ENCODE measurements around the gene TMEM185B.

DNA sequence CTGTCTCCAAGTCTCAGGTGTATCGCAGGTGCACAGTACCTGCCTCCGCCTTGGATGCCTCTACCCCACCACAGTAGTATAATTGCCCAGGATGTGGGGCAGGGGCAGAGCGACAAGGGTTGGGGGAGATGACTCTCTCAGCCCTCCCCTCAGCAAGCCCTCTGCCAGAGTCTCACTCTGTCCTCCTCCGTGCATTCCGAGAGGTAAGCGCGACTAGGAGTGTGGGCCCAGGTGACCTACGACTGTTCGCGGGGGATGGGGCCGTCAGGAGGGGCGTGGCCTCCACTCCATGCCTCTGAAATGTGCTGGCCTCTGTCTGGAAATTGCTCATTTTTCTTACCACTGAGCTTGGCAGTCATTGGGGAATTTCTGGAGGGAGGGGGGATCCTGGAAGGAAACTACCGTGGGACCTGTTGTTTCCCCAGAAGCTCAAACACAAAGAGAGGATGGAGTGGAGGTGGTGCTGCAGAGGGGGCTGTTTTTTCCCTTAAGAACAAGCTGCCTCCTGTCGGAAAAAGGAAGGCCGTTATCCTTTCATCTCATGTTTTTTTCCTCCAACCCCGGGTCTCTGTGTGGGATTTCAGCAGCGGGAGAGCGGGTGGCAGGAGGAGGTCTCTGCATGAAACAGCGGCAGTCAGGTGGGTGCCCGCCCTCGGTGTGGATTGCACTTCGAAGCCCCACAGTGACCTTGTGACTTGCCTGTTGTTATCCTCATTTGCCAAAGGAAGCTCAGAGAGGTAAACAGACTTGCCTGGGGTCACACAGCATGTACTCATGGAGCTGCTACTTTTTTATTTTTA is 16.5 kb upstream of the TMEM185B start:
- TF ChIP-seq EZH2phosphoT487 (IDR thresholded peaks at IDR 0.05; ENCODE audit: insufficient read depth, low read depth) (no peak), EZH2 (IDR thresholded peaks at IDR 0.05; ENCODE audit: insufficient read depth, poor library complexity, severe bottlenecking) (no peak)

All from GM23248 (cell line).